Small intestine (tissue), 7 donors: ENCODE results near the gene SETBP1. TPM values are rescaled to one million over a fixed set of nuclear protein-coding genes. Genes with fewer than 3 reads are reported as not detected.

Experiments used
- DNase-seq, 2 donors: peaks; one replicate each; pipeline versions ENCODE4 v3.0.0 to v3.0.0-alpha.2; 2013
- FAIRE-seq: peaks from 2 replicates; lab custom pipeline; 2012; peaks lifted over from hg19 to GRCh38; lab: Jason Lieb, UNC
- H3K27ac ChIP-seq, 3 donors: one replicate each; pipeline ENCODE4 v1.5.1; 2013; ENCODE audit warnings: low read length in 2 of 3, mild to moderate bottlenecking in 2 of 3, control low read depth in 1 of 3, inconsistent platforms in 1 of 3, low read depth in 1 of 3, moderate library complexity in 1 of 3
- H3K27me3 ChIP-seq, 3 donors: one replicate each; pipeline ENCODE4 v1.6.1; 2013; ENCODE audit warnings: low read length in 3 of 3, inconsistent platforms in 1 of 3; ENCODE audit not compliant: control insufficient read depth in 3 of 3, insufficient read depth in 3 of 3
- H3K36me3 ChIP-seq, 3 donors: one replicate each; pipeline ENCODE4 v1.6.1; 2013; ENCODE audit warnings: low read length in 3 of 3, inconsistent platforms in 1 of 3, low read depth in 1 of 3, mild to moderate bottlenecking in 1 of 3, moderate library complexity in 1 of 3; ENCODE audit not compliant: control insufficient read depth in 3 of 3, insufficient read depth in 2 of 3
- H3K4me1 ChIP-seq, 3 donors: one replicate each; pipeline ENCODE4 v1.6.1; 2013; ENCODE audit warnings: low read length in 2 of 3, inconsistent platforms in 1 of 3, low read depth in 1 of 3, mild to moderate bottlenecking in 1 of 3, moderate library complexity in 1 of 3; ENCODE audit not compliant: control insufficient read depth in 3 of 3, insufficient read depth in 2 of 3
- H3K4me3 ChIP-seq, 3 donors: one replicate each; pipeline ENCODE4 v1.5.1; 2013; ENCODE audit warnings: low read length in 3 of 3, control low read depth in 1 of 3, inconsistent platforms in 1 of 3, low read depth in 1 of 3, mild to moderate bottlenecking in 1 of 3, moderate library complexity in 1 of 3
- H3K9me3 ChIP-seq, 2 donors: one replicate each; pipeline ENCODE4 v1.6.1; 2013; ENCODE audit warnings: low read depth in 1 of 2, low read length in 1 of 2; ENCODE audit not compliant: control insufficient read depth in 2 of 2, insufficient read depth in 1 of 2
- WGBS, 3 donors: extraction: QIAGEN DNeasy Blood & Tissue Kit; methylation state at CpG; one replicate each; pipeline ENCODE4 v1.1.7; 2013; 5-methylcytosine and 5-hydroxymethylcytosine counted together
- polyA plus RNA-seq, 4 donors: library from polyadenylated mRNA; stranded (reverse) in 3 of 4; unstranded in 1 of 4; fragments of 200-250 nt in 3 of 4; fragments of 120-200 nt in 1 of 4; gene quantifications; one replicate each; pipeline versions ENCODE4 v1.2.1 to v1.2.3, GENCODE V29; 2013
- donor health status: healthy with polysubstance abuse.
- donor health status: control.
- donor health status: control.
- donor health status: Bipolar disorder and iron deficiency.
- donor health status: healthy.

The SETBP1 gene
- polyA plus RNA-seq, 4 donors: 0.54 to 5.8 (median 1.8) TPM; not detected in 1

DNA sequence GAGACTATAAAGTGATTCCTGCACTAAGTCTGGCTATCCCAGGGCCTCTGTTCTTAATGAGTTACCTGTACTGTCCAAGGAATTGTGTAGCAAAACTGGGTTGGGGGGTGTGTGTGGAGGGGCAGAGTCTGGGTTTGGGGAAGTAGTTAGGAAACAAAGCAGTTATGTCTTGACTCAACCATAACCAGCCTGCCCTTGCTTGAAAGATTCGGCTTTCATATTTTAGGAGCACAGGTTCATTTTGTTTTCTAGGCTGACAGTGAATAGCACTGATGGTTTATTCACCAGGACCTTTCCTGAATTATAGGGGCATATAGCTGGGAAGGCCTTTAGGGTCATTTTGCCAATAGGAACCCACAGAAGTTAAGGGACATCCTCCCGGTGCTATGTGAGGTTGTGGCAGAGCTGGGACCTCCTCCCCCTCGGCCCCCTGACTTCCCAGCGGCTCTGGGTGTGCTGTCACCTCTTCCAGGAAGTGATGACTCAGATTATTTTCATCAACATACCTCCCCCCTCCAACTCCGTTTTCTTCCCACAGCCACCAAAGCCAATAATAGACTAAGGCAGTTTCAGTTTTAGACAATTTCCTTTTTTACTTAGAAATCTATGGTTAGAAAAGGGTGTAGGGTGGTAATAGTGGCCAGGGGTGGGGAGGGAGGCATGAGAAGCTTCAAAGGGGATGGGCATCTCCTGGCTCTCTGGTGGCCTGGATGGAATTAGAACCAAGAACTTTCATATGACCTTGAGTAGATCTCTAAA, 44.8 kb downstream of the SETBP1 start:
- Histone ChIP-seq H3K4me1 (peaks cover 2 to 20% (median 19%) of the 10 kb centered on the region in 3 donors), H3K27ac (peak overlapping the region in 1 of 3 donors; percentile 84), H3K4me3 (no peak overlapping the region), H3K36me3 (peaks cover 0 to 1% (median 0%) of the 10 kb centered on the region in 3 donors), H3K27me3 (no peaks in the 10 kb centered on the region), H3K9me3 (no peaks in the 10 kb centered on the region)
- DNase-seq (peak in 1 of 2 donors; percentile 54), FAIRE-seq (no peak)
- 22 to 38% (median 28%) methylated on average over 5 of the region's 5 CpGs for WGBS, 3 donors

GRCh38 chr18:44726059-44726421, 45.4 kb downstream of the SETBP1 start:
- H3K4me3 ChIP-seq: no peak overlapping the region
- no peaks in the 10 kb centered on the region for H3K36me3 ChIP-seq
- no peak for DNase-seq
- peak overlapping the region in 1 of 3 donors; percentile 84 for H3K27ac ChIP-seq
- H3K9me3 ChIP-seq: no peaks in the 10 kb centered on the region
- H3K4me1 ChIP-seq: peaks cover 2 to 22% (median 20%) of the 10 kb centered on the region in 3 donors
- no peak for FAIRE-seq
- H3K27me3 ChIP-seq: no peaks in the 10 kb centered on the region

DNA sequence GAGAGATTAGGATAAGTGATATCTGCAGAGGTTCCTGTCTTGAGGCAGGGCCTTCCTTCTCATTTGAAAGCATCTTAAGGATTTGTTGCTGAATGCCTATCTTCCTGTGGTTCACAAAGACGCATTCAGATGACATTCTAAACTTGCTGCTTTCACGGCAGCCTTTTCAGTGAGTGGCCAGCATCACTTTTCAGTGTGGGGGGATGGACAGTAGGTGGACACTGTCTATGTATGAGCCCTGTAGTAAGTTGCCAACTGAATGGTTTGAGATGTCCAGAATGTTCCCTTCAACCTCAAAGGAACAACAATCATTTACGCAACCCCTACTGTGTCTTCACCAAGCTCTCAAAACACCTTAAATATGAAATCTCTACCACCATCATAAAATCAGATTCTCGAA, 46.6 kb downstream of the SETBP1 start:
- Histone ChIP-seq H3K4me1 (peaks cover 2 to 29% (median 20%) of the 10 kb centered on the region in 3 donors), H3K9me3 (no peaks in the 10 kb centered on the region), H3K36me3 (no peaks in the 10 kb centered on the region), H3K27ac (no peak overlapping the region), H3K27me3 (no peaks in the 10 kb centered on the region), H3K4me3 (no peak overlapping the region)
- DNase-seq (no peak), FAIRE-seq (no peak)
- 84 to 93% (median 87%) methylated on average over 4 of the region's 4 CpGs for WGBS, 3 donors

GRCh38 chr18:44729631-44730101, 49.0 kb downstream of the SETBP1 start:
- peaks cover 4 to 31% (median 20%) of the 10 kb centered on the region in 3 donors for H3K4me1 ChIP-seq

DNA sequence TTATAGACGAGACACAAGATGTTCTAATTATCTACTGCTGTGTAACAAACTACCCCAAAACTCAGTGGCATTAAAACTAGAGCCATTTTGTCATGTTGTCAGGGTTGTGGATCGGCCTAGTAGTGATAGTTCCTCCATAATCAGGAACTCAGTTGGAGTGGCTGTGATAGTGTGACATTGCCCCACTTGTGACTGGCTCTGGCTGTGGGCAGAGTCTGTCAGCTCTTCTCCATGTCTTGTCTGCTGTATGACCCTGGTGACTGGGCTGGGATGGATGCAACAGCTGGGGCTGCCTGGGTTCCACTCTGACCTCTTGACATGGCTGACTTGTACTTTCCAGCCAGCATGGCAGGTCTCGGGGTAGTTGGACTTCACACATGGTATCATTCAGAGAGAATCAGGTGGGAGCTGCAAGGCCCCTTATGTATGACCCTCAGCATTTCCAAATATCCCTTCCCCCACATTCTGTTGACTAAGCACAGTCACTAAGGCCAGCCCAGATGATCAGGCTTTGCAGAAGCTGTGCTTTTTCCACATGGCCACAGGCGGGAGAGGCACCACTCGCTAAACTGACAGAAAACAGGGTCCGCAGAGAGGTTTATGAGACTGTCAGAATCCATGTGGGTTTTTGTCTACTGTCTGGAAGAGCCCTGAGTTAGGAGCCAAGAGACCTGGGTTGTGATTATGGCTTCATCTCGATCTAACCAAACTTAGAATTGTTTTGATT, 50.3 kb downstream of the SETBP1 start:
- Histone ChIP-seq H3K27me3 (no peaks in the 10 kb centered on the region), H3K4me3 (no peak overlapping the region), H3K27ac (no peak overlapping the region), H3K9me3 (no peaks in the 10 kb centered on the region), H3K4me1 (peaks cover 3 to 22% (median 8%) of the 10 kb centered on the region in 3 donors), H3K36me3 (no peaks in the 10 kb centered on the region)
- no peak for DNase-seq
- no peak for FAIRE-seq
- WGBS, 3 donors: 92 to 97% (median 96%) methylated on average over 7 of the region's 7 CpGs

More at GRCh38 chr18:44729631-44730101, 49.0 kb downstream of the SETBP1 start:
- H3K36me3 ChIP-seq: no peaks in the 10 kb centered on the region
- no peak for FAIRE-seq
- WGBS, 3 donors: 15 to 44% (median 39%) methylated on average over 5 of the region's 5 CpGs
- H3K4me3 ChIP-seq: no peak overlapping the region
- H3K27ac ChIP-seq: no peak overlapping the region
- peak; percentile 31 to 41 for DNase-seq
- no peaks in the 10 kb centered on the region for H3K9me3 ChIP-seq
- H3K27me3 ChIP-seq: no peaks in the 10 kb centered on the region

DNA sequence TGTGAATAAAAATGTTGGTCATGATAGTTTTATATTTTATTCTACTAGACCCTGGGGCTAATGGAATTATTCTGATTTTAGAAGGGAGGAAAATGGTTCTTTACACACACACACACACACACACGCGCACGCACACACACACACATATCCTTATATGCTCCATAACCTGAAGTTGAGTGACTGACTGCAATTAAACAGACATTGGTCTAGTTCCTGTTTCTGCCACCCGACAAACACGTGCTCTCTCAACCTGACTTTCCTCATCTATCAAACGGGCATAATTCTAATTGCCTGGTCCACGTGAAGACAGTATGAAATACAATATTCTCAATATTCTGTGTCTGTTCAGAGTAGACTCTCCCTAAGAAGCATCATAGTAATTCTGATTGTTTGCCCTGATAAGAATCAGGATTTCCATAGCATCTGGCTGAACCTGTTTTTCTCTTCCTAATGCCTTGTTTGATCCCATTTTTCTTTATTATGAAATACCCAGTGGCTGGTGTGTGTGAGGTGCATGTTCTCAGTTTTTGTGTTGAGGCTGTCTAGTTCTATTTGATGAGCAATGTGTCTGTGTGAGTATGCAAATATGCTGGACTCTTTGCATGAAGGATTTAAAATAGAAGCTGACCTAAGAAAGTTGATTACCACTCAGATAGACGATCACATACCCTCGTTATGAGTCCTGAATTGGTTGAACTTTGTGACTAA, 51.0 kb downstream of the SETBP1 start:
- H3K4me3 ChIP-seq: no peak overlapping the region
- no peaks in the 10 kb centered on the region for H3K36me3 ChIP-seq
- H3K27ac ChIP-seq: no peak overlapping the region
- peaks cover 3 to 21% (median 5%) of the 10 kb centered on the region in 3 donors for H3K4me1 ChIP-seq
- no peaks in the 10 kb centered on the region for H3K9me3 ChIP-seq
- 77 to 79% (median 79%) methylated on average over 9 of the region's 9 CpGs for WGBS, 3 donors
- FAIRE-seq (no peak), DNase-seq (peak in 1 of 2 donors; percentile 33)
- no peaks in the 10 kb centered on the region for H3K27me3 ChIP-seq

DNA sequence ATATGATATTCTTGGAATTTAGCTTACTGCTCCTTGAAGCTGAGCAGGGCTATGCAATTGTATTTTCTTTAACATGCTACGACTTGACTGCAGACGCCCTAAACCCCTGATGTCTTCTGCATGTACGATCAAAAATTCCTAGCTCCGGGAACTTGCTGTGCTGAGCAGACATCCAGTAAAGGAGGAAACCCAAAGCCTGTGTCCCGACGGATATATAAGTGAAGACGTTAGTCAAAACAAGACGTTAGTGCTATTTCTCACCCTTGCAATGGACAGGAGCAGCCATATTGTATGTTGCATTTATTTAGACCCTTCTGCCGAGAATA, 51.5 kb downstream of the SETBP1 start:
- DNase-seq (no peak), FAIRE-seq (no peak)
- no peaks in the 10 kb centered on the region for H3K27me3 ChIP-seq
- H3K27ac ChIP-seq: no peak overlapping the region
- no peaks in the 10 kb centered on the region for H3K9me3 ChIP-seq
- H3K4me1 ChIP-seq: peaks cover under 1 to 21% (median 3%) of the 10 kb centered on the region in 3 donors
- 84 to 95% (median 94%) methylated on average over 9 of the region's 9 CpGs for WGBS, 3 donors
- no peaks in the 10 kb centered on the region for H3K36me3 ChIP-seq
- no peak overlapping the region for H3K4me3 ChIP-seq

DNA sequence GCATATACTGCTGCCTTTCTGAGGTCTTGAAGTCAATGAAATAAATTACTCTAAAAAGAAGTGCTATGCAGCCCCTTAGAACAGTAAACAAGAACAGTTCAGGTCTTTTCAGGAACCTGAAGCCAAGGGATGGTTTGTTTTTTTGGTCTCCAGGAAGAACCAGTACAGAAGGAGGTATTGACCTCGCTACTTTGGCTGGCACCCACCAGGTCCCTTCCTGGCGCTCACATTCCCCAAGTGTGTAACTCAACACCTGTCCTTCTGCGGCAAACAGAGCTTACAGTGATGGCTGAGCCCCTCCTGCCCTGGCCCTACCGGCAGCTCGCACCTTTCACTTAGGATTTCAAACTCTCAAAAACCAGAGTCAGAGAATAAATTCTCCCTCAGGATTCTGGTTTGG, 51.9 kb downstream of the SETBP1 start:
- Histone ChIP-seq H3K9me3 (no peaks in the 10 kb centered on the region), H3K4me1 (peaks cover 0 to 21% (median 3%) of the 10 kb centered on the region in 3 donors), H3K4me3 (no peak overlapping the region), H3K27ac (no peak overlapping the region), H3K27me3 (no peaks in the 10 kb centered on the region), H3K36me3 (no peaks in the 10 kb centered on the region)
- 92 to 96% (median 94%) methylated on average over 5 of the region's 5 CpGs for WGBS, 3 donors
- DNase-seq (no peak), FAIRE-seq (no peak)
